Uterus (tissue), 2 donors: ENCODE data around the gene S100A4.

Experiments
- CTCF ChIP-seq, 4 experiments: fragments of 200-600 bp in 2 of 4; fragments of 450-650 bp in 2 of 4; sonication (generic) in 2 of 4; IDR thresholded peaks; one replicate each; pipeline ENCODE4 v1.5.1; 2016 to 2019; ENCODE audit warnings: antibody characterized with exemption in 4 of 4, mild to moderate bottlenecking in 2 of 4, moderate library complexity in 1 of 4
- POLR2A ChIP-seq, 2 donors: fragments of 450-650 bp; IDR thresholded peaks; one replicate each; pipeline ENCODE4 v1.6.1; 2016; ENCODE audit warnings: antibody characterized with exemption in 2 of 2, mild to moderate bottlenecking in 1 of 2, moderate library complexity in 1 of 2

GRCh38 chr1:153535242-153536011 is 10.2 kb downstream of the S100A4 start, which contains the start of gene S100A6:
- TF ChIP-seq CTCF (IDR thresholded peaks at IDR 0.05) (peak in 1 of 4 experiments; percentile 25), POLR2A (IDR thresholded peaks at IDR 0.05) (peak in 1 of 2 donors; percentile 32)
